OCI-LY7 (cell line): Measurements from ENCODE around the gene LRRC56. TPM values are rescaled to one million over a fixed set of nuclear protein-coding genes. Genes with fewer than 3 reads are reported as not detected.
A peak's percentile ranks its signal among the peaks of the same experiment; 100 is the strongest.

Source experiments
- BruUV-seq: library from RNA; stranded (reverse); fragments of 400-500 nt; replicated peaks from 2 replicates; lab custom pipeline; 2021; lab: Mats Ljungman, UMichigan
- CTCF ChIA-PET: fragments of 300-600 bp; sonication (Branson Sonifier 250); formaldehyde crosslinking; loops from one replicate; lab custom pipeline; 2022; ENCODE audit warnings: antibody characterized with exemption; ENCODE audit not compliant: unreplicated experiment; lab: Charles Lee
- POLR2A ChIA-PET: fragments of 300-600 bp; sonication (Branson Sonifier 250); formaldehyde crosslinking; loops from one replicate; lab custom pipeline; 2022; ENCODE audit warnings: antibody characterized with exemption; lab: Charles Lee
- DNase-seq: peaks from one replicate; pipeline ENCODE4 v3.0.0-alpha.2; 2015; ENCODE audit warnings: low spot score
- H2AFZ ChIP-seq: fragments of 200-600 bp; sonication (generic), shearing (Covaris generic); 2 replicates; pipeline ENCODE4 v1.6.1; 2014; ENCODE audit warnings: mild to moderate bottlenecking, antibody characterized with exemption, low read length, moderate library complexity
- H3K27ac ChIP-seq: fragments of 200-600 bp; sonication (generic); 2 replicates; pipeline ENCODE4 v1.5.1; 2014; ENCODE audit warnings: mixed run types, low read depth, mild to moderate bottlenecking, moderate library complexity, low read length, inconsistent platforms; ENCODE audit not compliant: poor library complexity, severe bottlenecking
- H3K36me3 ChIP-seq: fragments of 200-600 bp; sonication (generic); 2 replicates; pipeline ENCODE4 v1.6.1; 2014; ENCODE audit warnings: mild to moderate bottlenecking, antibody characterized with exemption, low read length, moderate library complexity, mixed read lengths; ENCODE audit not compliant: insufficient read depth
- H3K4me1 ChIP-seq: fragments of 200-600 bp; sonication (generic); 2 replicates; pipeline ENCODE4 v1.5.1; 2014; ENCODE audit warnings: mild to moderate bottlenecking, low read length; ENCODE audit not compliant: insufficient read depth, poor library complexity, severe bottlenecking
- H3K4me2 ChIP-seq: fragments of 200-600 bp; sonication (generic); 2 replicates; pipeline ENCODE4 v1.6.1; 2014; ENCODE audit warnings: mild to moderate bottlenecking, low read length
- H3K4me3 ChIP-seq: fragments of 200-600 bp; sonication (generic); 2 replicates; pipeline ENCODE4 v1.5.1; 2014; ENCODE audit warnings: mild to moderate bottlenecking, low read depth, low read length; ENCODE audit not compliant: poor library complexity, severe bottlenecking
- H3K79me2 ChIP-seq: fragments of 200-600 bp; sonication (generic); 2 replicates; pipeline ENCODE4 v1.6.1; 2016; ENCODE audit warnings: low read depth, mild to moderate bottlenecking, low read length, moderate library complexity, mixed read lengths; ENCODE audit not compliant: insufficient read depth
- H3K9me2 ChIP-seq: fragments of 200-600 bp; sonication (generic); 2 replicates; pipeline ENCODE4 v1.6.1; 2016; ENCODE audit warnings: mild to moderate bottlenecking, low read length, mixed read lengths; ENCODE audit not compliant: insufficient read depth
- H3K9me3 ChIP-seq: fragments of 200-600 bp; sonication (generic); 2 replicates; pipeline ENCODE4 v1.6.1; 2014; ENCODE audit warnings: mild to moderate bottlenecking, mixed run types, low read length, mixed read lengths
- H4K20me1 ChIP-seq: fragments of 200-600 bp; sonication (generic); 2 replicates; pipeline ENCODE4 v1.6.1; 2014; ENCODE audit warnings: mild to moderate bottlenecking, antibody characterized with exemption, low read length, moderate library complexity, mixed read lengths; ENCODE audit not compliant: insufficient read depth
- CTCF ChIP-seq: fragments of 200-600 bp; sonication (generic); conservative IDR thresholded peaks from 2 replicates; pipeline ENCODE4 v1.5.1; 2014; ENCODE audit warnings: mild to moderate bottlenecking, antibody characterized with exemption, low read length, moderate library complexity, mixed read lengths
- EZH2phosphoT487 ChIP-seq: fragments of 200-600 bp; sonication (generic); IDR thresholded peaks from 2 replicates; pipeline ENCODE4 v1.6.1; 2018; ENCODE audit warnings: low read depth, borderline replicate concordance, mild to moderate bottlenecking, mixed run types, antibody characterized with exemption, low read length, moderate library complexity, mixed read lengths
- intact Hi-C: fragments of 100-400 bp; cut with micrococcal nuclease; formaldehyde crosslinking; loops from one replicate; pipeline ENCODE4 v1.10.0; 2022; ENCODE audit not compliant: unreplicated experiment
- total RNA-seq, 2 experiments: library from RNA; depleted of rRNA in 1 of 2; stranded (reverse); fragments of >200 nt in 1 of 2; shearing (Covaris generic) in 1 of 2; gene quantifications; 2 replicates each; pipeline ENCODE4 v1.2.3, GENCODE V29; 2014 to 2022

LRRC56 gene
- total RNA-seq, 2 experiments from 2014 or later, result 1.6 to 2.5 TPM

- no TSS peak for BruUV-seq
- POLR2A ChIA-PET, result interaction anchor here (1.0 kb wide), 1 partner anchor 20 kb away, joined by 3 read pairs; no protein-coding TSS in a partner anchor
Measured at GRCh38 chr11:555780-556661, 18.7 kb downstream of the LRRC56 start.

GRCh38 chr11:556662-557256 lies 19.4 kb downstream of the LRRC56 start:
- intact Hi-C loops, result loop anchor here (5.0 kb wide), 1 partner anchor 166 kb away; no protein-coding TSS in a partner anchor
- H3K79me2 ChIP-seq, result no peaks in the 10 kb centered on the region
- no peaks in the 10 kb centered on the region for H3K9me3 ChIP-seq
- H3K36me3 ChIP-seq, result no peaks in the 10 kb centered on the region
- H4K20me1 ChIP-seq, result no peaks in the 10 kb centered on the region
- DNase-seq, result no peak
- no peak overlapping the region for H3K27ac ChIP-seq
- BruUV-seq, result no TSS peak
- no peaks in the 10 kb centered on the region for H3K9me2 ChIP-seq
- TF ChIP-seq CTCF, result no peak
- no peak for TF ChIP-seq EZH2phosphoT487
- H3K4me2 ChIP-seq, result peak overlapping the region; percentile 93; the same call in 1 of the 2 replicates
- CTCF ChIA-PET, result no interaction called here
- no peak overlapping the region for H2AFZ ChIP-seq
- POLR2A ChIA-PET, result no interaction called here
- H3K4me3 ChIP-seq, result no peak overlapping the region
- H3K4me1 ChIP-seq, result peaks cover 37% of the 10 kb centered on the region

More at GRCh38 chr11:555780-556661, 18.7 kb downstream of the LRRC56 start:
- no peaks in the 10 kb centered on the region for H3K9me2 ChIP-seq
- H2AFZ ChIP-seq, result no peak overlapping the region
- no peak for DNase-seq
- CTCF ChIA-PET, result no interaction called here
- intact Hi-C loops, result loop anchor here (5.0 kb wide), 1 partner anchor 166 kb away; no protein-coding TSS in a partner anchor
- peak overlapping the region; percentile 93 for H3K4me2 ChIP-seq
- H3K9me3 ChIP-seq, result no peaks in the 10 kb centered on the region
- no peak for TF ChIP-seq EZH2phosphoT487
- no peak for TF ChIP-seq CTCF
- H3K4me1 ChIP-seq, result peaks cover 34% of the 10 kb centered on the region
- no peaks in the 10 kb centered on the region for H3K36me3 ChIP-seq
- H4K20me1 ChIP-seq, result no peaks in the 10 kb centered on the region
- no peak overlapping the region for H3K27ac ChIP-seq
- H3K4me3 ChIP-seq, result peak overlapping the region; percentile 66
- H3K79me2 ChIP-seq, result no peaks in the 10 kb centered on the region
